Endothelial cell of umbilical vein (primary cell): ENCODE data around the gene EZR. TPM values are rescaled to one million over a fixed set of nuclear protein-coding genes. Genes with fewer than 3 reads are reported as not detected.

Experiments used
- BruUV-seq: library from RNA; stranded (reverse); fragments of 400-500 nt; replicated peaks from 2 replicates; lab custom pipeline; 2021; lab: Mats Ljungman, UMichigan
- CTCF ChIA-PET: fragments of 300-600, 350-600 bp; sonication (Branson Sonifier 250); formaldehyde crosslinking; loops from one replicate; lab custom pipeline; 2021; ENCODE audit warnings: antibody characterized with exemption, inconsistent platforms; lab: Charles Lee
- POLR2A ChIA-PET: fragments of 300-600, 350-600 bp; sonication (Branson Sonifier 250); formaldehyde crosslinking; loops from one replicate; lab custom pipeline; 2021; ENCODE audit warnings: antibody characterized with exemption, inconsistent platforms; lab: Charles Lee
- DNase-seq: peaks from one replicate; pipeline ENCODE4 v3.0.0-alpha.2; 2011; ENCODE audit warnings: low read depth, low spot score
- FAIRE-seq: peaks from 2 replicates; lab custom pipeline; 2011; peaks lifted over from hg19 to GRCh38; lab: Jason Lieb, UNC
- H2AFZ ChIP-seq: 2 replicates; pipeline ENCODE4 v1.6.0; 2012; ENCODE audit warnings: low read depth, low read length, control low read depth, inconsistent platforms
- H3K27ac ChIP-seq: 2 replicates; pipeline ENCODE4 v1.5.1; 2011; ENCODE audit warnings: low read depth, mild to moderate bottlenecking, control low read depth, low read length, moderate library complexity; ENCODE audit not compliant: insufficient read depth
- H3K27me3 ChIP-seq, 2 experiments: 2 replicates each; pipeline versions ENCODE4 v1.6.0 to v1.6.1; 2011; ENCODE audit warnings: low read length in 2 of 2, mixed read lengths in 1 of 2; ENCODE audit not compliant: control insufficient read depth in 2 of 2, insufficient read depth in 2 of 2
- H3K36me3 ChIP-seq, 2 experiments: 2 replicates in 1 of 2; 3 replicates in 1 of 2; pipeline ENCODE4 v1.5.1; 2011; ENCODE audit warnings: low read length in 2 of 2, mild to moderate bottlenecking in 1 of 2, moderate library complexity in 1 of 2; ENCODE audit not compliant: control insufficient read depth in 2 of 2, insufficient read depth in 2 of 2; ENCODE audit errors: extremely low read depth in 1 of 2
- H3K4me1 ChIP-seq: 3 replicates; pipeline ENCODE4 v1.5.1; 2011; ENCODE audit warnings: mild to moderate bottlenecking, low read length; ENCODE audit not compliant: control insufficient read depth, insufficient read depth; ENCODE audit errors: extremely low read depth
- H3K4me2 ChIP-seq: 2 replicates; pipeline ENCODE4 v1.6.1; 2011; ENCODE audit warnings: low read length, control low read depth, mixed read lengths; ENCODE audit not compliant: insufficient read depth
- H3K4me3 ChIP-seq, 3 experiments: fragments of 200-600 bp in 1 of 3; sonication (generic), shearing (Covaris generic) in 1 of 3; replicated peaks in 1 of 3; 2 replicates each; pipeline ENCODE4 v1.5.1; 2011 to 2016; ENCODE audit warnings: control low read depth in 3 of 3, low read length in 3 of 3, mild to moderate bottlenecking in 2 of 3, inconsistent platforms in 1 of 3, low read depth in 1 of 3, moderate library complexity in 1 of 3; ENCODE audit not compliant: insufficient read depth in 1 of 3
- H3K79me2 ChIP-seq: 2 replicates; pipeline ENCODE4 v1.6.0; 2012; ENCODE audit warnings: low read length, inconsistent platforms; ENCODE audit not compliant: control insufficient read depth, insufficient read depth
- H3K9ac ChIP-seq: replicated peaks from 2 replicates; pipeline ENCODE3; 2011; ENCODE audit warnings: low read length, control low read depth; ENCODE audit not compliant: insufficient read depth; ENCODE audit errors: extremely low read depth
- H3K9me1 ChIP-seq: replicated peaks from 3 replicates; pipeline ENCODE4 v1.6.0; 2011; ENCODE audit warnings: mild to moderate bottlenecking, low read length; ENCODE audit not compliant: control insufficient read depth, insufficient read depth; ENCODE audit errors: extremely low read depth
- H3K9me3 ChIP-seq: replicated peaks from 2 replicates; pipeline ENCODE4 v1.5.1; 2012; ENCODE audit warnings: low read length, inconsistent platforms; ENCODE audit not compliant: control insufficient read depth, insufficient read depth
- H4K20me1 ChIP-seq: replicated peaks from 2 replicates; pipeline ENCODE3; 2011; ENCODE audit warnings: mild to moderate bottlenecking, low read length; ENCODE audit not compliant: control insufficient read depth, insufficient read depth; ENCODE audit errors: extremely low read depth
- CTCF ChIP-seq, 2 donors: IDR thresholded peaks; 1 replicate in 1 of 2; 2 replicates in 1 of 2; pipeline ENCODE4 v1.5.1; 2011; ENCODE audit warnings: low read length in 2 of 2, mild to moderate bottlenecking in 2 of 2, moderate library complexity in 2 of 2, control low read depth in 1 of 2, inconsistent platforms in 1 of 2, low read depth in 1 of 2; ENCODE audit not compliant: insufficient read depth in 1 of 2; ENCODE audit errors: extremely low read depth in 1 of 2
- EZH2 ChIP-seq: IDR thresholded peaks from 2 replicates; pipeline ENCODE4 v1.6.1; 2012; ENCODE audit warnings: borderline replicate concordance, low read depth, mild to moderate bottlenecking, moderate library complexity, low read length, inconsistent platforms; ENCODE audit not compliant: severe bottlenecking
- FOS ChIP-seq: IDR thresholded peaks from 2 replicates; pipeline ENCODE4 v1.6.1; 2011; ENCODE audit warnings: mild to moderate bottlenecking, low read length, moderate library complexity, borderline replicate concordance; ENCODE audit not compliant: insufficient read depth
- GATA2 ChIP-seq: IDR thresholded peaks from 2 replicates; pipeline ENCODE4 v1.7.0; 2011; ENCODE audit warnings: low read depth, mild to moderate bottlenecking, moderate library complexity, mixed read lengths, low read length; ENCODE audit not compliant: insufficient read length, insufficient read depth
- JUN ChIP-seq: IDR thresholded peaks from 2 replicates; pipeline ENCODE4 v1.6.1; 2011; ENCODE audit warnings: borderline replicate concordance, low read depth; ENCODE audit not compliant: insufficient read length, insufficient read depth
- MAX ChIP-seq: IDR thresholded peaks from 2 replicates; pipeline ENCODE4 v1.6.1; 2011; ENCODE audit not compliant: insufficient read depth, insufficient read length
- MYC ChIP-seq: IDR thresholded peaks from one replicate; pipeline ENCODE4 v1.6.1; 2011; ENCODE audit warnings: mild to moderate bottlenecking, low read depth, low read length
- POLR2A ChIP-seq: IDR thresholded peaks from 2 replicates; pipeline ENCODE4 v1.6.1; 2012; ENCODE audit warnings: low read depth, mild to moderate bottlenecking, control low read depth, low read length
- POLR2AphosphoS5 ChIP-seq: IDR thresholded peaks from 2 replicates; pipeline ENCODE4 v1.6.1; 2012; ENCODE audit warnings: low read depth, mild to moderate bottlenecking, control low read depth, low read length, moderate library complexity; ENCODE audit not compliant: insufficient read depth
- dilution Hi-C: fragments of 300-500 bp; cut with MboI; formaldehyde crosslinking; loops from one replicate; pipeline ENCODE4 v1.15.0; 2019; ENCODE audit warnings: low sequenced_read_pairs; ENCODE audit not compliant: extremely low pct_ligation_motif_present
- intact Hi-C: fragments of 100-400 bp; cut with micrococcal nuclease; formaldehyde crosslinking; loops from one replicate; pipeline ENCODE4 v1.10.0; 2022
- polyA plus RNA-seq, 4 experiments: library from polyadenylated mRNA; depleted of rRNA in 3 of 4; stranded (reverse) in 3 of 4; unstranded in 1 of 4; fragments of >200 nt; gene quantifications; 2 replicates each; pipeline versions ENCODE4 v1.2.1 to v1.2.3, GENCODE V29; 2011 to 2012; ENCODE audit warnings: missing spikeins in 1 of 4
- total RNA-seq: library from RNA; stranded (reverse); gene quantifications from 2 replicates; pipeline ENCODE4 v1.2.3, GENCODE V29; 2021

EZR gene
- total and polyA plus RNA-seq, 2 donors (not counting 3 experiments of a cell fraction or from before 2014, with no cell fraction given), result 58.5 to 108 TPM

- DNase-seq (no peak), FAIRE-seq (no peak)
- ChIA-PET POLR2A (no interaction called here), CTCF (interaction anchor here (0.9 to 1.6 kb wide), 2 partner anchors 11 to 19 kb away, joined by 3 to 5 read pairs; no protein-coding TSS in a partner anchor)
- H3K4me3 ChIP-seq, result no peak overlapping the region
- H3K9me3 ChIP-seq, result no peaks in the 10 kb centered on the region
- H3K27me3 ChIP-seq, result no peaks in the 10 kb centered on the region
- no peak overlapping the region for H2AFZ ChIP-seq
- no peaks in the 10 kb centered on the region for H4K20me1 ChIP-seq
- no peaks in the 10 kb centered on the region for H3K4me1 ChIP-seq
- intact Hi-C loops, result no loop called here
- H3K4me2 ChIP-seq, result no peak overlapping the region
- no peaks in the 10 kb centered on the region for H3K36me3 ChIP-seq
- BruUV-seq, result no TSS peak
- no peak overlapping the region for H3K9ac ChIP-seq
- no peaks in the 10 kb centered on the region for H3K9me1 ChIP-seq
- TF ChIP-seq MAX, result no peak
- no peak for TF ChIP-seq CTCF (IDR thresholded peaks at IDR 0.05; ENCODE audit: extremely low read depth in 1 of 2, insufficient read depth in 1 of 2, low read depth in 1 of 2, low read length in 2 of 2)
- no peak for TF ChIP-seq FOS
- no peak for TF ChIP-seq POLR2A
- TF ChIP-seq EZH2, result no peak
- TF ChIP-seq MYC, result no peak
- TF ChIP-seq JUN, result no peak
- TF ChIP-seq GATA2, result no peak
- TF ChIP-seq POLR2AphosphoS5, result no peak
- H3K27ac ChIP-seq, result no peak overlapping the region
- dilution Hi-C loops, result no loop called here
- H3K79me2 ChIP-seq, result no peaks in the 10 kb centered on the region
Measured at GRCh38 chr6:158737082-158737709, 82.0 kb downstream of the EZR start.
